SK-N-SH (cell line): ENCODE measurements around the gene SSNA1. TPM values are rescaled to one million over a fixed set of nuclear protein-coding genes. Genes with fewer than 3 reads are reported as not detected.

Experiments used
- CHD2 ChIP-seq: fragments of 150-350 bp; IDR thresholded peaks from 2 replicates; pipeline ENCODE4 v1.6.1; 2018; ENCODE audit warnings: low read length; ENCODE audit not compliant: partially characterized antibody
- FOXM1 ChIP-seq: IDR thresholded peaks from 2 replicates; pipeline ENCODE4 v1.4.0; 2012; ENCODE audit warnings: low read depth, mild to moderate bottlenecking
- JUND ChIP-seq: IDR thresholded peaks from 2 replicates; pipeline ENCODE4 v1.4.0; 2012
- MEF2A ChIP-seq: IDR thresholded peaks from 2 replicates; pipeline ENCODE4 v1.4.0; 2012; ENCODE audit warnings: low read depth, borderline replicate concordance
- NRF1 ChIP-seq: IDR thresholded peaks from 2 replicates; pipeline ENCODE4 v1.6.1; 2012; ENCODE audit warnings: low read depth, mild to moderate bottlenecking, low read length
- RAD21 ChIP-seq: IDR thresholded peaks from 2 replicates; pipeline ENCODE4 v1.6.1; 2012; ENCODE audit warnings: mild to moderate bottlenecking, low read length
- RCOR1 ChIP-seq: fragments of 150-350 bp; IDR thresholded peaks from 2 replicates; pipeline ENCODE4 v1.6.1; 2017; ENCODE audit warnings: antibody characterized with exemption, low read length
- RFX5 ChIP-seq: IDR thresholded peaks from 2 replicates; pipeline ENCODE4 v1.6.1; 2012; ENCODE audit warnings: mild to moderate bottlenecking, improper control_type of control experiment, low read length
- TCF12 ChIP-seq: IDR thresholded peaks from 2 replicates; pipeline ENCODE4 v1.4.0; 2012
- polyA plus RNA-seq, 3 experiments: library from polyadenylated mRNA; depleted of rRNA; stranded (reverse); fragments of >200 nt; gene quantifications; 2 replicates each; pipeline ENCODE4 v1.2.3, GENCODE V29; 2012
- TF ChIP-seq, protein P1 (sequence below): fragments of 200-600 bp; sonication (generic); IDR thresholded peaks from 2 replicates; pipeline ENCODE4 v1.6.1; 2017; ENCODE audit warnings: antibody characterized with exemption, mild to moderate bottlenecking, moderate library complexity
- TF ChIP-seq, protein P2 (sequence below): IDR thresholded peaks from 2 replicates; pipeline ENCODE4 v1.4.0; 2012; ENCODE audit warnings: low read depth, borderline replicate concordance
- TF ChIP-seq, protein P3 (sequence below): fragments of 150-350 bp; IDR thresholded peaks from 2 replicates; pipeline ENCODE4 v1.6.1; 2016; ENCODE audit warnings: mild to moderate bottlenecking, low read depth, low read length
- TF ChIP-seq, protein P4 (sequence below): IDR thresholded peaks from 2 replicates; pipeline ENCODE4; 2012

Gene SSNA1
- polyA plus RNA-seq, 1 of the 3 experiments (the other 2 are of a cell fraction), result 124 TPM

DNA sequence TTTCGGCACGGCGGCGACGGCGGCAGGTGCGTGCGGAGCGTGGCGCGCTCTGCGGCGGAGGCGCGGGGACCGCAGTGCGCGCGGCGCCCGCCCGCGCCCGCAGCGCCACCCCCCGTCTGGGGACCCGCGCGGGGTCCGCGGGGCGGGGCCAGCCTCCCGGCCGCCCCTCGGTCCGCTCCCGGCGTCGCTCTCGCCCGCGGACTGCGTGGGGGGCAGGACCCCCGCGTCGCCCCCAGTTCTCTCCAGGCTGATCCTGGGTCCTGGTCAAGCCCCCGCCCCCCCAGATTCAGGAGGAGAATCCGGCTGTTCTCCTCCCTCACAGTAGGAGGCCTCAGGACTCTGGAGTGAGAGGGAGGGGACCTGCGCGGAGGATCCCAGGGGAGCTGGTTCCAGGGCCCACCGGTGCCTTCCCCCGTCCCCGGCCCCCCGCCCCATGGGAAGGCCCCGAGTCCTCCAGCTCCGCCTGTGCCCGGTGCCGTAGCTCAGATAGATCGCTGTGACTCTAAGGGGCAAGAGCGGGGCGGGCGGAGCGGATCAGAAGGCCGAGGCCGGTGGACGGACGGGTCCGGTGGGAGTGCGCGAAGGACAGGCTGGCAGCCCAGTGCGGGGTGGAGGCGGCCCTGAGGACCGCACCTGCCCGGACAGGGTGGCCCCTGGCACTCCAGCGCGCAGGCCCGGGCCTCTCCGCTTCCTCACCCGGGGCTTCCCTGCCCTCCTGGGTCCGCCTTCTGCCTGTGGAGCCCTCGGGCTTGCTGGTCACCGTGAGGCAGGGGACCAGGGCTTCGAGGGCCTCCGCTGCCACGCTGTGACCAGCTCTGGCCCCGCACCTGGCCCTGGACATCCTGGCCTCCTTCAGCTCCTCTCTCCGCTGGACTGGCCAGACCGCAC is 34.0 kb downstream of the SSNA1 start, which contains the start of gene RNF208 (continued):
- TF ChIP-seq, protein P1, sequence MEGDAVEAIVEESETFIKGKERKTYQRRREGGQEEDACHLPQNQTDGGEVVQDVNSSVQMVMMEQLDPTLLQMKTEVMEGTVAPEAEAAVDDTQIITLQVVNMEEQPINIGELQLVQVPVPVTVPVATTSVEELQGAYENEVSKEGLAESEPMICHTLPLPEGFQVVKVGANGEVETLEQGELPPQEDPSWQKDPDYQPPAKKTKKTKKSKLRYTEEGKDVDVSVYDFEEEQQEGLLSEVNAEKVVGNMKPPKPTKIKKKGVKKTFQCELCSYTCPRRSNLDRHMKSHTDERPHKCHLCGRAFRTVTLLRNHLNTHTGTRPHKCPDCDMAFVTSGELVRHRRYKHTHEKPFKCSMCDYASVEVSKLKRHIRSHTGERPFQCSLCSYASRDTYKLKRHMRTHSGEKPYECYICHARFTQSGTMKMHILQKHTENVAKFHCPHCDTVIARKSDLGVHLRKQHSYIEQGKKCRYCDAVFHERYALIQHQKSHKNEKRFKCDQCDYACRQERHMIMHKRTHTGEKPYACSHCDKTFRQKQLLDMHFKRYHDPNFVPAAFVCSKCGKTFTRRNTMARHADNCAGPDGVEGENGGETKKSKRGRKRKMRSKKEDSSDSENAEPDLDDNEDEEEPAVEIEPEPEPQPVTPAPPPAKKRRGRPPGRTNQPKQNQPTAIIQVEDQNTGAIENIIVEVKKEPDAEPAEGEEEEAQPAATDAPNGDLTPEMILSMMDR, result no peak
- TF ChIP-seq JUND (no peak), TCF12 (no peak), RAD21 (no peak), FOXM1 (no peak), CHD2 (no peak), RFX5 (no peak), NRF1 (no peak), MEF2A (no peak), RCOR1 (no peak)
- TF ChIP-seq, protein P2, sequence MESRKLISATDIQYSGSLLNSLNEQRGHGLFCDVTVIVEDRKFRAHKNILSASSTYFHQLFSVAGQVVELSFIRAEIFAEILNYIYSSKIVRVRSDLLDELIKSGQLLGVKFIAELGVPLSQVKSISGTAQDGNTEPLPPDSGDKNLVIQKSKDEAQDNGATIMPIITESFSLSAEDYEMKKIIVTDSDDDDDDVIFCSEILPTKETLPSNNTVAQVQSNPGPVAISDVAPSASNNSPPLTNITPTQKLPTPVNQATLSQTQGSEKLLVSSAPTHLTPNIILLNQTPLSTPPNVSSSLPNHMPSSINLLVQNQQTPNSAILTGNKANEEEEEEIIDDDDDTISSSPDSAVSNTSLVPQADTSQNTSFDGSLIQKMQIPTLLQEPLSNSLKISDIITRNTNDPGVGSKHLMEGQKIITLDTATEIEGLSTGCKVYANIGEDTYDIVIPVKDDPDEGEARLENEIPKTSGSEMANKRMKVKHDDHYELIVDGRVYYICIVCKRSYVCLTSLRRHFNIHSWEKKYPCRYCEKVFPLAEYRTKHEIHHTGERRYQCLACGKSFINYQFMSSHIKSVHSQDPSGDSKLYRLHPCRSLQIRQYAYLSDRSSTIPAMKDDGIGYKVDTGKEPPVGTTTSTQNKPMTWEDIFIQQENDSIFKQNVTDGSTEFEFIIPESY, result no peak
- TF ChIP-seq, protein P3, sequence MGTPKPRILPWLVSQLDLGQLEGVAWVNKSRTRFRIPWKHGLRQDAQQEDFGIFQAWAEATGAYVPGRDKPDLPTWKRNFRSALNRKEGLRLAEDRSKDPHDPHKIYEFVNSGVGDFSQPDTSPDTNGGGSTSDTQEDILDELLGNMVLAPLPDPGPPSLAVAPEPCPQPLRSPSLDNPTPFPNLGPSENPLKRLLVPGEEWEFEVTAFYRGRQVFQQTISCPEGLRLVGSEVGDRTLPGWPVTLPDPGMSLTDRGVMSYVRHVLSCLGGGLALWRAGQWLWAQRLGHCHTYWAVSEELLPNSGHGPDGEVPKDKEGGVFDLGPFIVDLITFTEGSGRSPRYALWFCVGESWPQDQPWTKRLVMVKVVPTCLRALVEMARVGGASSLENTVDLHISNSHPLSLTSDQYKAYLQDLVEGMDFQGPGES, result no peak
- TF ChIP-seq, protein P4, sequence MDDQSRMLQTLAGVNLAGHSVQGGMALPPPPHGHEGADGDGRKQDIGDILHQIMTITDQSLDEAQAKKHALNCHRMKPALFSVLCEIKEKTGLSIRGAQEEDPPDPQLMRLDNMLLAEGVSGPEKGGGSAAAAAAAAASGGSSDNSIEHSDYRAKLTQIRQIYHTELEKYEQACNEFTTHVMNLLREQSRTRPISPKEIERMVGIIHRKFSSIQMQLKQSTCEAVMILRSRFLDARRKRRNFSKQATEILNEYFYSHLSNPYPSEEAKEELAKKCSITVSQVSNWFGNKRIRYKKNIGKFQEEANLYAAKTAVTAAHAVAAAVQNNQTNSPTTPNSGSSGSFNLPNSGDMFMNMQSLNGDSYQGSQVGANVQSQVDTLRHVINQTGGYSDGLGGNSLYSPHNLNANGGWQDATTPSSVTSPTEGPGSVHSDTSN, result no peak
